ENCODE measurements around the gene ATPAF1.

The ATPAF1 gene

GRCh38 chr1:46708121-46708520 lies 40.0 kb upstream of the ATPAF1 start:
- Histone ChIP-seq H3K27me3 (ENCODE audit: insufficient read depth, low read length, poor library complexity, severe bottlenecking) (no peaks in the 10 kb centered on the region), H3F3A (ENCODE audit: low read depth) (no peaks in the 10 kb centered on the region), H3K4me1 (ENCODE audit: insufficient read depth, low read length, poor library complexity, severe bottlenecking) (peaks cover 67% of the 10 kb centered on the region), H3K4me3 (ENCODE audit: low read length, poor library complexity, severe bottlenecking) (no peak overlapping the region), H3K9me3 (ENCODE audit: insufficient read depth, low read depth, low read length) (no peaks in the 10 kb centered on the region), H3K4me2 (ENCODE audit: low read depth, low read length, poor library complexity, severe bottlenecking) (peak overlapping the region; percentile 1), H4K20me1 (ENCODE audit: insufficient read depth, low read length, poor library complexity, severe bottlenecking) (peaks cover 9% of the 10 kb centered on the region), H2AFZ (ENCODE audit: low read length) (no peak overlapping the region), H3K79me2 (ENCODE audit: insufficient read depth, low read length) (peaks cover 85% of the 10 kb centered on the region), H3K9ac (ENCODE audit: low read depth, low read length, poor library complexity, severe bottlenecking) (no peak overlapping the region), H3K9me2 (replicated peaks; ENCODE audit: low read depth, low read length) (no peaks in the 10 kb centered on the region), H3K36me3 (ENCODE audit: insufficient read depth, low read length) (peaks cover 72% of the 10 kb centered on the region)
- TF ChIP-seq CTCF (conservative IDR thresholded peaks at IDR 0.05; ENCODE audit: low read length), result no peak
- TF ChIP-seq EZH2phosphoT487 (IDR thresholded peaks at IDR 0.05; ENCODE audit: borderline replicate concordance), result no peak

DNA sequence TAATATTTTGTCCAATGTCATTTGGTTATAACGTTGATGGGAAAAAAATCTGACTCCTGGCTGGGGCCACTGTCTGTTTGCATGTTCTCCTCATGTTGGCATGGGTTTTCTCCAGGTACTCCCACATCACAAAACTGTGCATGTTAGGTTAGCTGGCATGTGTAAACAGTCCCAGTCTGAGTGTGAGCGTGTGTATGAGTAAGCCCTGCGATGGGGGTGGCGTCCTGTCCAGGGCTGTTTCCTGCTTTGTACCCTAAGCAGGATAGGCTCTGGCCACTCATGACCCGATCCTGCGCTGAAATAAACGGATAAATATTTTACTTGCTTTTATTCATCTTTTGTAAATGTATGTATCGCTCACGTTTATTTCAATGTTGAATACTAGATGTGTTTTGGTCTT lies 37.2 kb upstream of the ATPAF1 start:
- Histone ChIP-seq H3K9me2 (replicated peaks; ENCODE audit: low read depth, low read length) (no peaks in the 10 kb centered on the region), H3K27me3 (ENCODE audit: insufficient read depth, low read length, poor library complexity, severe bottlenecking) (no peaks in the 10 kb centered on the region), H3K9me3 (ENCODE audit: insufficient read depth, low read depth, low read length) (no peaks in the 10 kb centered on the region), H3K4me3 (ENCODE audit: low read length, poor library complexity, severe bottlenecking) (peak overlapping the region; percentile 26), H3K9ac (ENCODE audit: low read depth, low read length, poor library complexity, severe bottlenecking) (peak overlapping the region; percentile 63), H3K79me2 (ENCODE audit: insufficient read depth, low read length) (peaks cover 81% of the 10 kb centered on the region), H3K36me3 (ENCODE audit: insufficient read depth, low read length) (peaks cover 78% of the 10 kb centered on the region), H3K4me1 (ENCODE audit: insufficient read depth, low read length, poor library complexity, severe bottlenecking) (peaks cover 48% of the 10 kb centered on the region), H2AFZ (ENCODE audit: low read length) (no peak overlapping the region), H3K4me2 (ENCODE audit: low read depth, low read length, poor library complexity, severe bottlenecking) (peak overlapping the region; percentile 60), H3F3A (ENCODE audit: low read depth) (no peaks in the 10 kb centered on the region), H4K20me1 (ENCODE audit: insufficient read depth, low read length, poor library complexity, severe bottlenecking) (no peaks in the 10 kb centered on the region)
- TF ChIP-seq EZH2phosphoT487 (IDR thresholded peaks at IDR 0.05; ENCODE audit: borderline replicate concordance) (no peak), CTCF (conservative IDR thresholded peaks at IDR 0.05; ENCODE audit: low read length) (no peak)

DNA sequence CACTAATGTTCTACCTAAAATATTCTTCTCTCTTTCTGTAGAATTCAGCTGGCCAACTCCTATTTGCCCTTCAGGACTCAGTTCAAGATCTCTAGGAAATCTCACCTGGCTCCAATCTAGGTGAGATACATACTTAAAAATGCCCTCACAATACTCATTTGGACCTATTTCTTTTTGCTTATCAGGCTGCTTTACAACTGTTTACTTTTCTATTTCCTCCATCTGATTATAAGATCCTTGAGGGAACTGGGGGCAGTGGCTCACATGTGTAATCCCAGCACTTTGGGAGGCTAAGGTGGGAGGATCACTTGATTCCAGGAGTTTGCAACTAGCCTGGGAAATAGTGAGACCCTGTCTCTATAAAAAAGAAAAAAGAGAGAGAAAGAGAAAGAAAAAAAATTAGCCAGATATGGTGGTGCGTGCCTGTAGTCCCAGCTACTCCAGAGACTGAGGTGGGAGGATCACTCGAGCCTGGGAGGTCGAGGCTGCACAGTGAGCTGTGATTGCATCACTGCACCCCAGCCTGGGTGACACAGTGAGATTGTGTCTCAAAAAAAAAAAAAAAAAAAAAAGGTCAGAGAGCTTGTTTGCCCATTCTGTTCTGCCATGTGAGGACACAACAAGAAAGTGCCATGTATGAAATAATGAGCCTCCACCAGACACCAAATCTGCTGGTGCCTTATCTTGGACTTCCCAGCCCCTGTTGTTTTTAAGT lies 35.9 kb upstream of the ATPAF1 start:
- H2AFZ ChIP-seq (ENCODE audit: low read length), result no peak overlapping the region
- TF ChIP-seq CTCF (conservative IDR thresholded peaks at IDR 0.05; ENCODE audit: low read length) (no peak), EZH2phosphoT487 (IDR thresholded peaks at IDR 0.05; ENCODE audit: borderline replicate concordance) (no peak)
- H3K4me1 ChIP-seq (ENCODE audit: insufficient read depth, low read length, poor library complexity, severe bottlenecking), result peaks cover 56% of the 10 kb centered on the region
- H3K79me2 ChIP-seq (ENCODE audit: insufficient read depth, low read length), result peaks cover 79% of the 10 kb centered on the region
- peak overlapping the region; percentile 63 for H3K9ac ChIP-seq (ENCODE audit: low read depth, low read length, poor library complexity, severe bottlenecking)
- H3K27me3 ChIP-seq (ENCODE audit: insufficient read depth, low read length, poor library complexity, severe bottlenecking), result no peaks in the 10 kb centered on the region
- peaks cover 74% of the 10 kb centered on the region for H3K36me3 ChIP-seq (ENCODE audit: insufficient read depth, low read length)
- H3K4me2 ChIP-seq (ENCODE audit: low read depth, low read length, poor library complexity, severe bottlenecking), result peak overlapping the region; percentile 60
- H3F3A ChIP-seq (ENCODE audit: low read depth), result no peaks in the 10 kb centered on the region
- H3K4me3 ChIP-seq (ENCODE audit: low read length, poor library complexity, severe bottlenecking), result peak overlapping the region; percentile 26
- no peaks in the 10 kb centered on the region for H4K20me1 ChIP-seq (ENCODE audit: insufficient read depth, low read length, poor library complexity, severe bottlenecking)
- H3K9me2 ChIP-seq (replicated peaks; ENCODE audit: low read depth, low read length), result no peaks in the 10 kb centered on the region
- no peaks in the 10 kb centered on the region for H3K9me3 ChIP-seq (ENCODE audit: insufficient read depth, low read depth, low read length)
